ENCODE data around the gene PRSS33. TPM values are rescaled to one million over a fixed set of nuclear protein-coding genes. Genes with fewer than 3 reads are reported as not detected.

Gene PRSS33
- total and polyA plus RNA-seq, 2 of the 8 experiments (the other 6 are each of a cell fraction or from before 2014, with no cell fraction given) = 0.09 TPM; not detected in 1

- H4K91ac ChIP-seq (replicated peaks; ENCODE audit: insufficient read length, low read length) = no peak overlapping the region
- H3K56ac ChIP-seq (replicated peaks; ENCODE audit: insufficient read length, low read depth, low read length) = no peak overlapping the region
- peaks cover 14% of the 10 kb centered on the region; the same call in 1 of the 2 replicates for H3K23me2 ChIP-seq (ENCODE audit: low read depth, low read length)
- peaks cover 0 to 2% (median 0%) of the 10 kb centered on the region in 4 experiments; a peak in 1 of 7 replicates for H3K27me3 ChIP-seq (replicated peaks in 1 of 4; ENCODE audit: control insufficient read depth in 3 of 4, extremely low read depth in 1 of 4, insufficient read depth in 3 of 4, low read length in 3 of 4)
- no peaks in the 10 kb centered on the region for H3K9me3 ChIP-seq (ENCODE audit: insufficient read depth in 2 of 2, low read depth in 1 of 2, low read length in 1 of 2)
- H3K4ac ChIP-seq (replicated peaks; ENCODE audit: insufficient read length, low read depth, low read length) = no peak overlapping the region
- H2BK15ac ChIP-seq (ENCODE audit: low read length) = no peak overlapping the region
- H3K18ac ChIP-seq (ENCODE audit: extremely low read depth, low read length) = no peak overlapping the region; the same call in 1 of the 2 replicates
- no peak overlapping the region for H2AFZ ChIP-seq (ENCODE audit: low read length)
- 0 out of 2 replicates have a peak overlapping the region, but pooled peaks have one; percentile 93 for H2BK5ac ChIP-seq (ENCODE audit: low read depth, low read length)
- POLR2A ChIA-PET (ENCODE audit: partially characterized antibody) = interaction anchor here (1.7 kb wide), 1 partner anchor 11 kb away, joined by 3 read pairs; no protein-coding TSS in a partner anchor
- H3K23ac ChIP-seq (ENCODE audit: insufficient read length) = no peak overlapping the region
- no peak overlapping the region for H3K27ac ChIP-seq (ENCODE audit: low read depth, low read length)
- TF ChIP-seq SIX5 (IDR thresholded peaks at IDR 0.05; ENCODE audit: low read depth, low read length) = no peak
- TF ChIP-seq POU5F1 (IDR thresholded peaks at IDR 0.05; ENCODE audit: low read depth, low read length) = no peak
- no peak for TF ChIP-seq FOSL1 (IDR thresholded peaks at IDR 0.05; ENCODE audit: insufficient read depth, low read depth, low read length)
- no peak for TF ChIP-seq TEAD4 (IDR thresholded peaks at IDR 0.05; ENCODE audit: low read depth, low read length)
- no peak for TF ChIP-seq PHF8 (conservative IDR thresholded peaks at IDR 0.05; ENCODE audit: low read depth, low read length)
- TF ChIP-seq RBBP5 (IDR thresholded peaks at IDR 0.05; ENCODE audit: borderline replicate concordance, low read depth, low read length) = no peak
- TF ChIP-seq MAFK (IDR thresholded peaks at IDR 0.05; ENCODE audit: low read depth, low read length) = no peak
- TF ChIP-seq HDAC2 (IDR thresholded peaks at IDR 0.05; ENCODE audit: borderline replicate concordance in 1 of 2, low read depth in 2 of 2, low read length in 2 of 2) = no peak
- TF ChIP-seq GABPA (IDR thresholded peaks at IDR 0.05; ENCODE audit: borderline replicate concordance, insufficient read depth, low read length) = no peak
- TF ChIP-seq JUND (IDR thresholded peaks at IDR 0.05; ENCODE audit: low read length) = no peak
- no peak for TF ChIP-seq CHD1 (IDR thresholded peaks at IDR 0.05; ENCODE audit: low read depth, low read length)
- TF ChIP-seq TBP (IDR thresholded peaks at IDR 0.05; ENCODE audit: low read depth, low read length) = no peak
- TF ChIP-seq SAP30 (IDR thresholded peaks at IDR 0.05; ENCODE audit: insufficient read depth, insufficient replicate concordance, low read length) = no peak
- 80% methylated on average over 1 of the region's 3 CpGs; no CpG with 5 or more reads in 1 of the 2 experiments for WGBS, 2 experiments (ENCODE audit: extremely low coverage in 1 of 2, insufficient coverage in 1 of 2, insufficient read length in 1 of 2, insufficient replicate concordance in 2 of 2, low coverage in 1 of 2, low lambda C conversion rate in 2 of 2, missing lambda C conversion rate in 1 of 2)
- no peak overlapping the region for H4K8ac ChIP-seq (ENCODE audit: extremely low read depth, insufficient read depth, low read length)
- no peaks in the 10 kb centered on the region for H3K79me1 ChIP-seq (ENCODE audit: low read depth, low read length)
- H2BK20ac ChIP-seq (ENCODE audit: low read length) = 0 out of 2 replicates have a peak overlapping the region, but pooled peaks have one; percentile 61
- H3K4me2 ChIP-seq (ENCODE audit: insufficient read depth in 1 of 2, low read depth in 2 of 2, low read length in 2 of 2) = no peak overlapping the region
- no peak overlapping the region for H3K4me3 ChIP-seq (ENCODE audit: extremely low read depth in 1 of 4, insufficient read depth in 2 of 4, low read depth in 3 of 4, low read length in 4 of 4)
- H2BK120ac ChIP-seq (replicated peaks; ENCODE audit: low read depth, low read length) = no peak overlapping the region
- CTCF ChIA-PET (ENCODE audit: partially characterized antibody) = no interaction called here
- FAIRE-seq (no peak), DNase-seq (ENCODE audit: low read depth in 1 of 2, low spot score in 2 of 2) (no peak)
- H2BK12ac ChIP-seq (ENCODE audit: low read depth, low read length) = peak overlapping the region; percentile 96
- H3K4me1 ChIP-seq (replicated peaks in 1 of 4; ENCODE audit: control insufficient read depth in 3 of 4, insufficient read depth in 4 of 4, low read length in 3 of 4) = peaks cover 0 to 9% (median 2%) of the 10 kb centered on the region in 4 experiments; a peak in 5 of 7 replicates
- no peak overlapping the region for H4K5ac ChIP-seq (ENCODE audit: insufficient read length, low read depth, low read length)
- H3K9ac ChIP-seq (replicated peaks in 1 of 4; ENCODE audit: extremely low read depth in 1 of 4, low read depth in 3 of 4, low read length in 3 of 4) = no peak overlapping the region
- H3K14ac ChIP-seq (ENCODE audit: insufficient read length) = no peak overlapping the region
- no peaks in the 10 kb centered on the region for H3K36me3 ChIP-seq (ENCODE audit: control insufficient read depth in 2 of 4, insufficient read depth in 4 of 4, low read length in 3 of 4)
- 0 out of 2 replicates have a peak overlapping the region, but pooled peaks have one; percentile 53 for H2AK5ac ChIP-seq (ENCODE audit: low read depth, low read length)
- no peaks in the 10 kb centered on the region for H3K79me2 ChIP-seq (ENCODE audit: control insufficient read depth in 1 of 2, insufficient read depth in 2 of 2, low read length in 2 of 2)
- H4K20me1 ChIP-seq (replicated peaks in 1 of 2; ENCODE audit: control insufficient read depth in 1 of 2, insufficient read depth in 2 of 2, low read length in 2 of 2) = peaks cover 0 to 2% of the 10 kb centered on the region in 2 experiments
Observed at GRCh38 chr16:2834968-2835367, 47.6 kb upstream of the PRSS33 start.
